ENCODE measurements around the gene FGFBP2.

FGFBP2 gene

GRCh38 chr4:15971068-15971801, 8.3 kb upstream of the FGFBP2 start:
- Histone ChIP-seq H3F3A (ENCODE audit: insufficient read depth, low read length) (no peaks in the 10 kb centered on the region), H3K27ac (ENCODE audit: low read depth, low read length, poor library complexity, severe bottlenecking) (no peak overlapping the region), H2AFZ (ENCODE audit: low read length) (no peak overlapping the region), H3K36me3 (ENCODE audit: insufficient read depth, low read length) (no peaks in the 10 kb centered on the region), H3K9ac (ENCODE audit: low read length) (no peak overlapping the region), H3K4me3 (ENCODE audit: low read depth, low read length, poor library complexity, severe bottlenecking) (no peak overlapping the region), H4K20me1 (ENCODE audit: insufficient read depth, low read length) (no peaks in the 10 kb centered on the region), H3K9me3 (ENCODE audit: low read length) (no peaks in the 10 kb centered on the region), H3K4me2 (ENCODE audit: low read length) (no peak overlapping the region), H3K4me1 (ENCODE audit: insufficient read depth, low read length, severe bottlenecking) (no peaks in the 10 kb centered on the region), H3K79me2 (ENCODE audit: insufficient read depth, low read length) (no peaks in the 10 kb centered on the region), H3K27me3 (ENCODE audit: insufficient read depth, low read length) (no peaks in the 10 kb centered on the region), H3K9me2 (ENCODE audit: low read depth, low read length) (no peaks in the 10 kb centered on the region)
- TF ChIP-seq CTCF (IDR thresholded peaks at IDR 0.05; ENCODE audit: low read length) (no peak), EZH2 (IDR thresholded peaks at IDR 0.05; ENCODE audit: borderline replicate concordance, low read length) (no peak)

- Histone ChIP-seq H3K27ac (ENCODE audit: low read depth, low read length, poor library complexity, severe bottlenecking) (no peak overlapping the region), H3K9me3 (ENCODE audit: low read length) (no peaks in the 10 kb centered on the region)
Observed at GRCh38 chr4:15968551-15969300, 5.8 kb upstream of the FGFBP2 start.

GRCh38 chr4:15965325-15965724, 2.4 kb upstream of the FGFBP2 start:
- no peak overlapping the region for H3K9ac ChIP-seq (ENCODE audit: low read length)
- no peaks in the 10 kb centered on the region for H3K27me3 ChIP-seq (ENCODE audit: insufficient read depth, low read length)
- TF ChIP-seq EZH2 (IDR thresholded peaks at IDR 0.05; ENCODE audit: borderline replicate concordance, low read length): no peak
- TF ChIP-seq CTCF (IDR thresholded peaks at IDR 0.05; ENCODE audit: low read length): no peak
- H3K4me1 ChIP-seq (ENCODE audit: insufficient read depth, low read length, severe bottlenecking): no peaks in the 10 kb centered on the region
- no peaks in the 10 kb centered on the region for H3K36me3 ChIP-seq (ENCODE audit: insufficient read depth, low read length)
- no peak overlapping the region for H2AFZ ChIP-seq (ENCODE audit: low read length)
- H3F3A ChIP-seq (ENCODE audit: insufficient read depth, low read length): no peaks in the 10 kb centered on the region
- no peak overlapping the region for H3K4me2 ChIP-seq (ENCODE audit: low read length)
- H3K9me2 ChIP-seq (ENCODE audit: low read depth, low read length): no peaks in the 10 kb centered on the region
- H3K27ac ChIP-seq (ENCODE audit: low read depth, low read length, poor library complexity, severe bottlenecking): no peak overlapping the region
- no peaks in the 10 kb centered on the region for H3K9me3 ChIP-seq (ENCODE audit: low read length)
- no peaks in the 10 kb centered on the region for H3K79me2 ChIP-seq (ENCODE audit: insufficient read depth, low read length)
- H3K4me3 ChIP-seq (ENCODE audit: low read depth, low read length, poor library complexity, severe bottlenecking): no peak overlapping the region
- H4K20me1 ChIP-seq (ENCODE audit: insufficient read depth, low read length): no peaks in the 10 kb centered on the region

More at GRCh38 chr4:15968551-15969300, 5.8 kb upstream of the FGFBP2 start:
- Histone ChIP-seq H3K9me2 (ENCODE audit: low read depth, low read length) (no peaks in the 10 kb centered on the region), H3K4me3 (ENCODE audit: low read depth, low read length, poor library complexity, severe bottlenecking) (no peak overlapping the region), H3K4me2 (ENCODE audit: low read length) (no peak overlapping the region), H3K36me3 (ENCODE audit: insufficient read depth, low read length) (no peaks in the 10 kb centered on the region), H3K27me3 (ENCODE audit: insufficient read depth, low read length) (no peaks in the 10 kb centered on the region), H3K79me2 (ENCODE audit: insufficient read depth, low read length) (no peaks in the 10 kb centered on the region), H4K20me1 (ENCODE audit: insufficient read depth, low read length) (no peaks in the 10 kb centered on the region), H2AFZ (ENCODE audit: low read length) (no peak overlapping the region), H3K4me1 (ENCODE audit: insufficient read depth, low read length, severe bottlenecking) (no peaks in the 10 kb centered on the region), H3F3A (ENCODE audit: insufficient read depth, low read length) (no peaks in the 10 kb centered on the region), H3K9ac (ENCODE audit: low read length) (no peak overlapping the region)
- no peak for TF ChIP-seq CTCF (IDR thresholded peaks at IDR 0.05; ENCODE audit: low read length)
- no peak for TF ChIP-seq EZH2 (IDR thresholded peaks at IDR 0.05; ENCODE audit: borderline replicate concordance, low read length)

Measured in OCI-LY1 (cell line).